GM23338 (cell line): Measurements from ENCODE around the gene PKD1. TPM values are rescaled to one million over a fixed set of nuclear protein-coding genes. Genes with fewer than 3 reads are reported as not detected.
A peak's percentile ranks its signal among the peaks of the same experiment; 100 is the strongest.
"Not testable (repeated sequence)": the region's sequence is repeated elsewhere in the genome, so short reads cannot be mapped to it uniquely, and the experiment has no call there.

Experiments
- ATAC-seq: fragments of 200-7000 bp; cut with Tn5 transposase; 3 replicates; pipeline ENCODE4 v1.9.1; 2020
- DNase-seq: peaks from one replicate; pipeline ENCODE4 v3.0.0-alpha.2; 2015; ENCODE audit warnings: low spot score
- H2AFZ ChIP-seq: fragments of 200-600 bp; sonication (generic); 2 replicates; pipeline ENCODE4 v1.8.0; 2016; ENCODE audit warnings: antibody characterized with exemption, mild to moderate bottlenecking, moderate library complexity
- H3F3A ChIP-seq: fragments of 200-600 bp; sonication (generic); replicated peaks from 2 replicates; pipeline ENCODE4 v1.8.0; 2017; ENCODE audit warnings: antibody characterized with exemption, mixed run types, low read depth
- H3K27ac ChIP-seq: fragments of 200-600 bp; sonication (generic); 2 replicates; pipeline ENCODE4 v1.6.1; 2016; ENCODE audit warnings: low read depth
- H3K27me3 ChIP-seq: fragments of 200-600 bp; sonication (generic); 2 replicates; pipeline ENCODE4 v1.8.0; 2016; ENCODE audit warnings: mild to moderate bottlenecking, mixed run types, moderate library complexity; ENCODE audit not compliant: insufficient read depth
- H3K36me3 ChIP-seq: fragments of 200-600 bp; sonication (generic); 2 replicates; pipeline ENCODE4 v1.8.0; 2016; ENCODE audit warnings: mild to moderate bottlenecking; ENCODE audit not compliant: insufficient read depth
- H3K4me1 ChIP-seq: fragments of 200-600 bp; sonication (generic); 2 replicates; pipeline ENCODE4 v1.8.0; 2016; ENCODE audit warnings: mild to moderate bottlenecking, moderate library complexity; ENCODE audit not compliant: insufficient read depth
- H3K4me2 ChIP-seq: fragments of 200-600 bp; sonication (generic); 2 replicates; pipeline ENCODE4 v1.7.1; 2017; ENCODE audit warnings: mixed run types
- H3K4me3 ChIP-seq: fragments of 200-600 bp; sonication (generic); 2 replicates; pipeline ENCODE4 v1.6.1; 2016; ENCODE audit warnings: mixed run types
- H3K79me2 ChIP-seq: fragments of 200-600 bp; sonication (generic); replicated peaks from 2 replicates; pipeline ENCODE4 v1.8.0; 2017; ENCODE audit warnings: mild to moderate bottlenecking; ENCODE audit not compliant: insufficient read depth
- H3K9me2 ChIP-seq: fragments of 200-600 bp; sonication (generic); 2 replicates; pipeline ENCODE4 v1.8.0; 2017; ENCODE audit not compliant: insufficient read depth
- H4K20me1 ChIP-seq: fragments of 200-600 bp; sonication (generic); replicated peaks from 2 replicates; pipeline ENCODE4 v1.8.0; 2017; ENCODE audit warnings: mild to moderate bottlenecking; ENCODE audit not compliant: insufficient read depth
- H3K27ac Mint-ChIP-seq: 2 replicates; pipeline ENCODE4 v1.8.0; 2020; ENCODE audit warnings: inconsistent platforms, mild to moderate bottlenecking, moderate library complexity, mixed read lengths
- H3K27me3 Mint-ChIP-seq: 3 replicates; pipeline ENCODE4 v1.8.0; 2022; ENCODE audit warnings: low read depth, mild to moderate bottlenecking, moderate library complexity, mixed read lengths, inconsistent platforms; ENCODE audit not compliant: insufficient read depth, poor library complexity
- H3K36me3 Mint-ChIP-seq: 3 replicates; pipeline ENCODE4 v1.8.0; 2021; ENCODE audit warnings: low read depth, mild to moderate bottlenecking, inconsistent platforms, moderate library complexity, mixed read lengths
- H3K4me1 Mint-ChIP-seq: 3 replicates; pipeline ENCODE4 v1.8.0; 2020; ENCODE audit warnings: mild to moderate bottlenecking, inconsistent platforms, mixed read lengths
- H3K4me3 Mint-ChIP-seq: 3 replicates; pipeline ENCODE4 v1.8.0; 2021; ENCODE audit warnings: moderate library complexity, mild to moderate bottlenecking, inconsistent platforms, mixed read lengths
- H3K9me3 Mint-ChIP-seq: 3 replicates; pipeline ENCODE4 v1.8.0; 2020; ENCODE audit warnings: moderate library complexity, mild to moderate bottlenecking, inconsistent platforms, mixed read lengths
- polyA plus RNA-seq: library from polyadenylated mRNA; unstranded; fragments of >200 nt; fragmentation: Nextera tagmentation; extraction: Ambion mirVana; gene quantifications from 2 replicates; pipeline ENCODE4 v1.2.1, GENCODE V29; 2016
- total RNA-seq: library from RNA; depleted of rRNA; stranded (reverse); fragments of >200 nt; shearing (Covaris generic); gene quantifications from 2 replicates; pipeline ENCODE4 v1.2.3, GENCODE V29; 2014

PKD1 gene
- total and polyA plus RNA-seq, 2 experiments from 2014 or later = 21.1 to 107 TPM

GRCh38 chr16:2126161-2126743 lies 9.4 kb downstream of the PKD1 start:
- not testable (repeated sequence) for H2AFZ ChIP-seq, H3K9me3 Mint-ChIP-seq, H3K27ac ChIP-seq, H3K4me3 Mint-ChIP-seq, H3K4me3 ChIP-seq, H3K27me3 ChIP-seq, H4K20me1 ChIP-seq, H3K9me2 ChIP-seq, H3K36me3 ChIP-seq, H3K36me3 Mint-ChIP-seq, H3K27ac Mint-ChIP-seq, ATAC-seq, DNase-seq, H3F3A ChIP-seq, H3K4me1 ChIP-seq, H3K4me2 ChIP-seq, H3K27me3 Mint-ChIP-seq
- H3K79me2 ChIP-seq = peaks cover 20% of the 10 kb centered on the region
- peaks cover 24% of the 10 kb centered on the region for H3K4me1 Mint-ChIP-seq

GRCh38 chr16:2125609-2126008 lies 10.1 kb downstream of the PKD1 start:
- H3K36me3 ChIP-seq, H3F3A ChIP-seq, H3K27ac ChIP-seq, H3K4me3 ChIP-seq, H3K9me3 Mint-ChIP-seq, H4K20me1 ChIP-seq, H3K9me2 ChIP-seq, H2AFZ ChIP-seq, DNase-seq, H3K4me1 ChIP-seq, ATAC-seq, H3K27me3 ChIP-seq, H3K27me3 Mint-ChIP-seq, H3K36me3 Mint-ChIP-seq: not testable (repeated sequence)
- peaks cover 26% of the 10 kb centered on the region for H3K79me2 ChIP-seq
- 0 out of 2 replicates have a peak overlapping the region, but pooled peaks have one; percentile 48 for H3K4me2 ChIP-seq
- H3K4me3 Mint-ChIP-seq = peak overlapping the region; percentile 46; the same call in 1 of the 3 replicates
- peaks cover 24% of the 10 kb centered on the region for H3K4me1 Mint-ChIP-seq
- peak overlapping the region; percentile 67 for H3K27ac Mint-ChIP-seq

GRCh38 chr16:2124694-2125444 lies 10.8 kb downstream of the PKD1 start:
- DNase-seq, H2AFZ ChIP-seq, H3K4me3 ChIP-seq, H3K27ac ChIP-seq, H3K4me1 ChIP-seq, H3K36me3 Mint-ChIP-seq, H3K36me3 ChIP-seq, H3K9me2 ChIP-seq, H3F3A ChIP-seq, H4K20me1 ChIP-seq, H3K9me3 Mint-ChIP-seq, H3K27me3 Mint-ChIP-seq, H3K27me3 ChIP-seq: not testable (repeated sequence)
- Mint-ChIP-seq H3K4me3 (peak overlapping the region; percentile 46), H3K4me1 (peaks cover 24% of the 10 kb centered on the region), H3K27ac (peak overlapping the region; percentile 67)
- ATAC-seq = peak; percentile 13
- Histone ChIP-seq H3K79me2 (peaks cover 33% of the 10 kb centered on the region), H3K4me2 (peak overlapping the region; percentile 48; the same call in 1 of the 2 replicates)

GRCh38 chr16:2124377-2124693 lies 11.4 kb downstream of the PKD1 start:
- not testable (repeated sequence) for H3K9me3 Mint-ChIP-seq, H3K27ac ChIP-seq, H3K4me3 Mint-ChIP-seq, H4K20me1 ChIP-seq, H3K36me3 Mint-ChIP-seq, H3K36me3 ChIP-seq, H3K27me3 Mint-ChIP-seq, H3K27ac Mint-ChIP-seq, DNase-seq, H3K4me1 ChIP-seq, H3F3A ChIP-seq, H3K9me2 ChIP-seq, H3K4me3 ChIP-seq, H3K27me3 ChIP-seq, H2AFZ ChIP-seq
- H3K4me2 ChIP-seq = peak overlapping the region; percentile 48; the same call in 1 of the 2 replicates
- ATAC-seq = peak; percentile 10
- peaks cover 33% of the 10 kb centered on the region for H3K79me2 ChIP-seq
- H3K4me1 Mint-ChIP-seq = peaks cover 24% of the 10 kb centered on the region

- H3K4me1 ChIP-seq, H3K36me3 Mint-ChIP-seq, H3K27ac Mint-ChIP-seq, H3K27me3 ChIP-seq, H4K20me1 ChIP-seq, H3K4me3 ChIP-seq, H3K9me3 Mint-ChIP-seq, H3K4me3 Mint-ChIP-seq, H3K4me2 ChIP-seq, H3F3A ChIP-seq, H2AFZ ChIP-seq, H3K27me3 Mint-ChIP-seq, DNase-seq, H3K9me2 ChIP-seq, H3K27ac ChIP-seq, H3K36me3 ChIP-seq: not testable (repeated sequence)
- peaks cover 24% of the 10 kb centered on the region for H3K4me1 Mint-ChIP-seq
- peak; percentile 0; the same call in 2 of the 3 replicates for ATAC-seq
- peaks cover 33% of the 10 kb centered on the region for H3K79me2 ChIP-seq
Observed at GRCh38 chr16:2123706-2124376, 11.9 kb downstream of the PKD1 start.

- H4K20me1 ChIP-seq, H2AFZ ChIP-seq, H3K4me1 ChIP-seq, H3K36me3 ChIP-seq, H3K27ac Mint-ChIP-seq, ATAC-seq, H3K9me3 Mint-ChIP-seq, H3K27ac ChIP-seq, DNase-seq, H3K27me3 Mint-ChIP-seq, H3K4me2 ChIP-seq, H3F3A ChIP-seq, H3K27me3 ChIP-seq, H3K36me3 Mint-ChIP-seq, H3K4me3 ChIP-seq, H3K9me2 ChIP-seq, H3K4me3 Mint-ChIP-seq: not testable (repeated sequence)
- peaks cover 33% of the 10 kb centered on the region for H3K79me2 ChIP-seq
- H3K4me1 Mint-ChIP-seq = peaks cover 21% of the 10 kb centered on the region
Observed at GRCh38 chr16:2122934-2123683, 12.6 kb downstream of the PKD1 start.
